22Rv1 (cell line): Measurements from ENCODE around the gene ASF1B.

Experiments used
- ZFX ChIP-seq: fragments of 450-650 bp; IDR thresholded peaks from 2 replicates; pipeline ENCODE4 v1.6.1; 2017; ENCODE audit warnings: antibody characterized with exemption, borderline replicate concordance
- TF ChIP-seq, protein P1 (sequence below): fragments of 450-650 bp; IDR thresholded peaks from 2 replicates; pipeline ENCODE4 v1.5.1; 2017; ENCODE audit warnings: mild to moderate bottlenecking

DNA sequence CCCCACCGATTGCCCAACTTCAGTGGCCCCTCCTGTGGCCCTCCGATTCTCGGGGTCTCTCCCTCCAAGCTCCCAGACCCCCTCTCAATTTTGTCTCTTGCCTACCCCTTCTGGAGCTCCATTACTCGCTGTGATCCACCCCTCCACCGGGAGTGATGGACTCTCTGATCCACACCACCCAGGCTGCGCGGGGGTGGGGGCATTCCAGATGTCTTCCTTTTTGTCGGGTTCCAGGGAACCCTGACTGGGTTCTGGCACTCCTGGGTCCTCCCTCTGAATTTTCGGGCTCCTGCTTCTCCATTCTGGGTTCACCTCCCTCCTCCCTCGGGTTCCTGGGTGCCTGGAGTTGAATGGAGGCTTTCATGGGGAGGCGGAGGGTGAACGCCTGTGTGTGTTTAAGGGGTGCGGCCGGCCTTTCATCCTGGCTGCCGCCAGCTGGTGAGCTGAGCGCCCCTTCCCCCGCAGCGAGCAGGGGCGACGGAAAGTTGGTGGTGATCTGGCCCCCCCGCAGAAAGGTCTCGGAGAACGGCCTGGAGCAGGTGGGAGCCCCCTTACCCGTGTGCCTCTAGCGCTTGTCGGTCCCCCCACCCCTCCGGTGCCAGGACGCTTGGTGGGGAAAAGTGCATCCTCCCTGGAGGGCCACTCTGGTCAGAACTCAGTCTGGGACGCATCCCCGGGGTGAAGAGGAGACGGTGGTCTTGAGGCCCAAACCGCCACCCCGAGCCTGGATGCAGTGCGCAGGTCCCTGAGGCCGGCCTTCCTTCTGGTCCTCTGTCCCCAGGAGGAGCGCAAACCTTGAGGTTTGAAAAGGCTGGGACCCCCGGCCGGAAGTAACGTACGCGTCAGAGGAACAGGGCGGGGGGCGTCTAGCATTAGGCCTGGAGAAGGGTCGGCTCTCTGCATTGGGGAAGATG lies 62.2 kb downstream of the ASF1B start:
- TF ChIP-seq, protein P1, sequence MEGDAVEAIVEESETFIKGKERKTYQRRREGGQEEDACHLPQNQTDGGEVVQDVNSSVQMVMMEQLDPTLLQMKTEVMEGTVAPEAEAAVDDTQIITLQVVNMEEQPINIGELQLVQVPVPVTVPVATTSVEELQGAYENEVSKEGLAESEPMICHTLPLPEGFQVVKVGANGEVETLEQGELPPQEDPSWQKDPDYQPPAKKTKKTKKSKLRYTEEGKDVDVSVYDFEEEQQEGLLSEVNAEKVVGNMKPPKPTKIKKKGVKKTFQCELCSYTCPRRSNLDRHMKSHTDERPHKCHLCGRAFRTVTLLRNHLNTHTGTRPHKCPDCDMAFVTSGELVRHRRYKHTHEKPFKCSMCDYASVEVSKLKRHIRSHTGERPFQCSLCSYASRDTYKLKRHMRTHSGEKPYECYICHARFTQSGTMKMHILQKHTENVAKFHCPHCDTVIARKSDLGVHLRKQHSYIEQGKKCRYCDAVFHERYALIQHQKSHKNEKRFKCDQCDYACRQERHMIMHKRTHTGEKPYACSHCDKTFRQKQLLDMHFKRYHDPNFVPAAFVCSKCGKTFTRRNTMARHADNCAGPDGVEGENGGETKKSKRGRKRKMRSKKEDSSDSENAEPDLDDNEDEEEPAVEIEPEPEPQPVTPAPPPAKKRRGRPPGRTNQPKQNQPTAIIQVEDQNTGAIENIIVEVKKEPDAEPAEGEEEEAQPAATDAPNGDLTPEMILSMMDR, result no peak
- TF ChIP-seq ZFX, result no peak
